ENCODE measurements around the gene CUL4B.

- TF ChIP-seq, protein P1, sequence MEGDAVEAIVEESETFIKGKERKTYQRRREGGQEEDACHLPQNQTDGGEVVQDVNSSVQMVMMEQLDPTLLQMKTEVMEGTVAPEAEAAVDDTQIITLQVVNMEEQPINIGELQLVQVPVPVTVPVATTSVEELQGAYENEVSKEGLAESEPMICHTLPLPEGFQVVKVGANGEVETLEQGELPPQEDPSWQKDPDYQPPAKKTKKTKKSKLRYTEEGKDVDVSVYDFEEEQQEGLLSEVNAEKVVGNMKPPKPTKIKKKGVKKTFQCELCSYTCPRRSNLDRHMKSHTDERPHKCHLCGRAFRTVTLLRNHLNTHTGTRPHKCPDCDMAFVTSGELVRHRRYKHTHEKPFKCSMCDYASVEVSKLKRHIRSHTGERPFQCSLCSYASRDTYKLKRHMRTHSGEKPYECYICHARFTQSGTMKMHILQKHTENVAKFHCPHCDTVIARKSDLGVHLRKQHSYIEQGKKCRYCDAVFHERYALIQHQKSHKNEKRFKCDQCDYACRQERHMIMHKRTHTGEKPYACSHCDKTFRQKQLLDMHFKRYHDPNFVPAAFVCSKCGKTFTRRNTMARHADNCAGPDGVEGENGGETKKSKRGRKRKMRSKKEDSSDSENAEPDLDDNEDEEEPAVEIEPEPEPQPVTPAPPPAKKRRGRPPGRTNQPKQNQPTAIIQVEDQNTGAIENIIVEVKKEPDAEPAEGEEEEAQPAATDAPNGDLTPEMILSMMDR (conservative IDR thresholded peaks at IDR 0.05; ENCODE audit: low read length) = no peak
- TF ChIP-seq EZH2phosphoT487 (IDR thresholded peaks at IDR 0.05; ENCODE audit: borderline replicate concordance, low read depth, low read length) = no peak
Observed at GRCh38 chrX:120561634-120562568, 1.1 kb upstream of the CUL4B start.
